Mesodermal cell (in vitro differentiated cells): ENCODE results near the gene IGFLR1.
A peak's percentile ranks its signal among the peaks of the same experiment; 100 is the strongest.

ENCODE experiments used
- H3K27ac ChIP-seq: 2 replicates; pipeline ENCODE4 v1.7.0; 2013; ENCODE audit warnings: mild to moderate bottlenecking, low read depth, low read length, moderate library complexity; ENCODE audit not compliant: severe bottlenecking
- H3K36me3 ChIP-seq: 2 replicates; pipeline ENCODE4 v1.7.1; 2013; ENCODE audit warnings: mild to moderate bottlenecking, low read length, moderate library complexity; ENCODE audit not compliant: control insufficient read depth, insufficient read depth
- H3K4me1 ChIP-seq: one replicate; pipeline ENCODE4 v1.7.1; 2013; ENCODE audit warnings: mild to moderate bottlenecking, low read length; ENCODE audit not compliant: insufficient read depth, control insufficient read depth, poor library complexity, severe bottlenecking
- H3K4me3 ChIP-seq: 2 replicates; pipeline ENCODE4 v1.7.0; 2013; ENCODE audit warnings: low read length, control low read depth, mild to moderate bottlenecking; ENCODE audit not compliant: insufficient read depth, poor library complexity, severe bottlenecking; ENCODE audit errors: extremely low read depth
- H3K9me3 ChIP-seq: 2 replicates; pipeline ENCODE4 v1.7.1; 2013; ENCODE audit warnings: mild to moderate bottlenecking, low read length, moderate library complexity; ENCODE audit not compliant: control insufficient read depth
- WGBS, 2 experiments: methylation state at CpG; one replicate each; pipeline ENCODE4 v1.1.5; 2013; ENCODE audit warnings: missing lambda C conversion rate in 2 of 2; ENCODE audit not compliant: insufficient coverage in 2 of 2; 5-methylcytosine and 5-hydroxymethylcytosine counted together

IGFLR1 gene

DNA sequence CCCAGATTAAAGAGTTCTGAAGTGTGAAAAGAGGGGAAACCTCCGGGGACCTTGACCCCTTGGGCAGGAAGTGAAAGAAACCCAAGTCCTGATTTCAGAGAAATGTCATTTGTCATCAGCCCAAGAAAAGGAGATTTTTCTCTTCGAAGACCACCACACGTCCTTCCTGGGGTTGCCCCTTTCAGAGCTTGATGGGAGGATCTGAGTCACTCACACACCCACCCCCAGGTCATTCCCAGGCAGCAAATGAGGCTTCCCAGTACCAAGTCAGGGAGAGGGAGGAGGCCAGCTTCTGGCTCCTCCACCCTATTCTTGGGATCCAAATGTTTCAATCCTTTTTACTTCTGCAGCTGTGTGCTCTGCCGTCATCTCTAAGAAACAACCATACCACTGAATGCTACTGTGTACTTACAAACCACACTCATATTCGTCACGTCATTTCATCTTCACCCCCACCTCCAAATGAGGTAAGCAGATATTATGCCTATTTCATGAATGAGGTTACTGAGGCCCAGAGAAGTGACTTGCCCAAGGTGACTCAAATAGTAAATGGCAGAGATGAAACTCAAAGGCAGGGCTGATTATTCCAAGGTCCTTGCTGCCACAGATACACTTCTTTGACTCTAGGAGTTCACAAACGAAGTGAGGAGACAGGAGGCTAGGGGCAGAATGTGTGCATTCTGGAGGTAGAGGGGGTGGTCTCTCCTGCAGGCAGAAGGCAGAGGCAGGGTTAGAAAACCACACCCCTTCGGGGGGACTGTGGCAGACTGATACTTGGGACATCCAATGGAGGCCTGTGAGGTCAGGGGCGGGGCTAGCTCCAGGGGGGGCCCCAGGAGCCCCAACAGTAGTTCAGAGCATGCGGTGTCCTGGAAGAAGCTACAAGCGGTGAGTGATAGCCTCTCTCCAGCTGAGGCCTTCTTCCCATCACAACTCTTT, 29.4 kb downstream of the IGFLR1 start:
- H3K27ac ChIP-seq, result no peak overlapping the region
- peaks cover 8% of the 10 kb centered on the region for H3K4me1 ChIP-seq
- H3K9me3 ChIP-seq, result no peaks in the 10 kb centered on the region
- H3K36me3 ChIP-seq, result no peaks in the 10 kb centered on the region
- 76 to 87% methylated on average over 6 to 9 of the region's 11 CpGs for WGBS, 2 experiments
- no peak overlapping the region for H3K4me3 ChIP-seq

DNA sequence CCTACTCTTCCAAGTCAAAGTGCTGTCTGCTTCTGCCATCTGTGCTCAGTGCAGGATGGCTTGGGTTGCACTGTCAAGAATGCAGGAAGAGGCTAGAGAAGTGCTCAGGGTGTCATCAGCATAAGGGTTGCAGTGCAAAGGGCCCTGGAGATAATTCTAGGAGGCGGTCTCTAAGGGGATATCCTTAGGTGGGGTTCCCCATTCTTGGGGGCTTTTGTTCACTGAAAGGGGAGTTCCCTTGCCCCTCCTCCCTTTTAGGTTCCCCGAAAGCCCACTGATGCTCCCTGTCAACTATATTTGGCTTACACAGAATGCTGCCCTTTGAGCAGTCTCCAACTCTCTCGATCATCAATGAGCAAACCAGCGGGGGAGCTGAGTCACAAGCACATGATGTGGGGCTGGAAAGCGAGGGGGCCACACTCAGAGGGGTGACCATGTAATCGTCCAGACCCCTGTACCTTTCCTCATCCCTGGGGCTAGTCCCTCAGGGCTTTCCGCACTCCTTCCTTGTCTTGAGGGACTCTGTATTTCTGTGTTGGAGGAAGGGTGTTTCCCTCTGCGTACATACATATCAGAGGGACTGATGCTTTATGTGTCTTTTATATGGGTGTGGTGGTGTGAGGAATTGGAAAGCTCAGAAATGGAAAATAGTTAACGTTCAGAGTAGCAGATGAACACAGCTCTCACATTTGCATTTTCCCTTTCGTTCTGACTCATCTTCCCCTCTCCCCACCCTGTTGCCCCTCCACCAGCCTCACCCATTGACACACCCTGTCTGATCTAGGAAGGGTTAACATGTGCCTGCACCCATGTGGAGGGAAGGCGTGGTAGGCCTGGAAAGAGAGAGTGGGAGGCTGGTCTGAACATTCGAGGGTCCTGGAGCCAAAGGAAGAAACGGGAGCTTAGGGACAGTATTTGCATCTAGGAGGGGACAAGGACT, 31.2 kb downstream of the IGFLR1 start:
- Histone ChIP-seq H3K27ac (no peak overlapping the region), H3K9me3 (no peaks in the 10 kb centered on the region)
- 45 to 55% methylated on average over 6 to 8 of the region's 13 CpGs for WGBS, 2 experiments

DNA sequence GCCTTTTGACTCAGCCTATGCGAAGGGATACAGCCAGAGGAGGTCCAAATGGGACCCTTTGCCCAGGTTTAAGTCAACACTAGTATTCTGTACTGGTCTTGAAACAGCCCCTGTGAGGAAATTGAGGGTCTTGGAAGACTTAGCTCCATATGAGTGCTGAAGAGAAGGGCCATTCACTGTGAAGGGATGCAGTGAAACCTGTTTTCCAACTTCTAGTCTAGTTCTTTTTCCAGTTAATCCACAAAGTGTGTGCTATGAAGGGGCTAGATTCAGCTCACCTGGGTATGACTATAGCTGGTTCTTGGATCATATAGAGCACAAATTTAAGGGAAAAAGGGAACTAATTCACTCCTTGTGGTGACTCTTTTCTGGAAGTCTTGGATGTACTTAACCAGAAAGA, 33.9 kb downstream of the IGFLR1 start:
- Histone ChIP-seq H3K4me1 (peaks cover 4% of the 10 kb centered on the region), H3K27ac (no peak overlapping the region), H3K9me3 (no peaks in the 10 kb centered on the region), H3K36me3 (no peaks in the 10 kb centered on the region), H3K4me3 (no peak overlapping the region)
- WGBS, 2 experiments, result 67% methylated on average over 1 of the region's 1 CpG; no CpG with 5 or more reads in 1 of the 2 experiments

More for the DNA sequence above, 31.2 kb downstream of the IGFLR1 start:
- peaks cover 8% of the 10 kb centered on the region for H3K4me1 ChIP-seq
- H3K4me3 ChIP-seq, result no peak overlapping the region
- H3K36me3 ChIP-seq, result no peaks in the 10 kb centered on the region

DNA sequence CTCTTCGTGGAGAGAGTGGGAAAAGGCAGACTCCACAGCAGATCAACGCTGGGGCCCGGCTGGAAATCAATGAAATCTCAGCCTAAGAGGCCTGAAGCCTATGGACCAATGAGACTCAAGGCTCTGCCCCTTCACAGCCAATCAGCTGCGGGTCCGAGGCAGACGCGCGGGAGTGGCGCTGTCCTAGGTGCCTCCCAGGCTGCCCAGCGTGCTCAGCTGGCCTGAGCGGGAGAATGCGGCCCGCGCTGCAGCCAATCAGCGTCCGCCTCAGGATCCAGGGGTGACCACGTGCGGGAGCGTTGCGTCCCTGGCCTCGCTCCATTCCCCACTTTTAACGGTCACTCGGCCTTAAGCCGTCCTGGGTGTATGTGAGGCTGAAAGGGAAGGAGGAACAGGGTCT, 38.0 kb downstream of the IGFLR1 start, which contains the start of gene ZBTB32:
Gene ZBTB32 (plus strand): TSS at position 341 of the 400 bp plus-strand sequence. CDS start 10,069 bp downstream, outside the sequence.
- no peaks in the 10 kb centered on the region for H3K9me3 ChIP-seq
- WGBS, 2 experiments, result 32 to 33% methylated on average over 23 of the region's 24 CpGs
- H3K4me3 ChIP-seq, result no peak within 1 kb of the TSS
- no peaks in the 10 kb centered on the region for H3K36me3 ChIP-seq
- no peak within 1 kb of the TSS for H3K27ac ChIP-seq
- H3K4me1 ChIP-seq, result no peaks in the 10 kb centered on the region

DNA sequence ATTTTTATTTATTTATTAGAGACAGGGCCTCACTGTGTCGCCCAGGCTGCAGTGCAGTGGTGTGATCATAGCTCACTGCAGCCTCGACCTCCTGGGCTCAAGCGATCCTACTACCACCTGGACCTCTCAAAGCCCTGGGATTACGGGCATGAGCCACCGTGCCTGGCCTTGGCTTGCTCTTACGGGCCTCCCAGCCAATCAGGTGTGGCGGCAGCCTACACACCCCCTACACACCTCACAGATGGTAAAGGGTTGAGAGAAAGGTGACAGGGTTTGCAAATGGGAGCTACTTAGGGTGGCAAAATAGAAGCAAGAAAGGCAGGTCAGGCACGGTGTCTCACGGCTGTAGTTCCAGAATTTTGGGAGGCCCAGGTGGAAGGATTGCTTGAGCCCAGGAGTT, 38.9 kb downstream of the IGFLR1 start:
- 57 to 70% methylated on average over 4 to 7 of the region's 9 CpGs for WGBS, 2 experiments
- no peak overlapping the region for H3K27ac ChIP-seq
- H3K9me3 ChIP-seq, result no peaks in the 10 kb centered on the region
- no peak overlapping the region for H3K4me3 ChIP-seq
- no peaks in the 10 kb centered on the region for H3K36me3 ChIP-seq
- H3K4me1 ChIP-seq, result no peaks in the 10 kb centered on the region

DNA sequence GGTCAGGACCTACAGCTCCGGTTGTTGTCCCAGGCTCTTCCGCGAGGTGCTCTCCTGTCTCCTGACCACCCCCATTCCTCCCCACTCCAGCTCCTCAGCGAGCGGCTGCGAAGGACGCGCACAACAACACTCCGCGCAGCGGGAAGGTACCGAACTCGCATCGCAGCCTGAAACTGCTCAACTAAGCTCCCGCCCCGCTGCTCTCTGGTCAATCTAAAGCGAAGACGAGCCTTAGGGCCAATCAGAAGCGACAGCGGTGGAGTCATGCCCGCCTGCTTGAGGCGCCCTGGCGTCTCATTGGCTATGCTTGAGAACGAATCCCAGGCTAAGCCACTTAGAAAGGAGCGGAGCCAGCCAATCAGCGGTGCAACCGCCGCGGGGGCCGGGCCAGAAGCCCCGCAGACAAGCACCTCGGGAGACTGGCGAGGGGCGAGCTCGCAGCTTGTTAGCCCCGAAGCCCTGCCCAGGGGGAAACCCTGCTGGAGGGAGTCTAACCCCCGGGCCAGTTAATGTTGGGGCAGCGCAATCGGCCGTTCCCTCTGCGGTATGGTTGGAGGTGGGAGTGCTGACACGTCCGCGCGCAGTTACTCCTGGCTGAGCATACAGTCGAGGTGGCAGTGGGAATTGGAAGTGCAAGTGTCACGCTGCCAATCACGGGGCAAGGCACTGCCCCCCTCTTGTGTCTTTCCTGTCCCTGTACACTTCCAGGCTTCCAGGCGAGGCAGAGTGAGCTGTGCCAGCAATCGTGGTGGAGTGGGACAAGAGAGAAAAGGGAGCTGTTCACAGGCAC, 39.8 kb downstream of the IGFLR1 start:
- H3K9me3 ChIP-seq, result no peaks in the 10 kb centered on the region
- WGBS, 2 experiments, result 1 to 2% methylated on average over 41 to 46 of the region's 50 CpGs
- H3K4me3 ChIP-seq, result peak overlapping the region; percentile 41
- no peaks in the 10 kb centered on the region for H3K36me3 ChIP-seq
- H3K27ac ChIP-seq, result no peak overlapping the region
- H3K4me1 ChIP-seq, result no peaks in the 10 kb centered on the region

DNA sequence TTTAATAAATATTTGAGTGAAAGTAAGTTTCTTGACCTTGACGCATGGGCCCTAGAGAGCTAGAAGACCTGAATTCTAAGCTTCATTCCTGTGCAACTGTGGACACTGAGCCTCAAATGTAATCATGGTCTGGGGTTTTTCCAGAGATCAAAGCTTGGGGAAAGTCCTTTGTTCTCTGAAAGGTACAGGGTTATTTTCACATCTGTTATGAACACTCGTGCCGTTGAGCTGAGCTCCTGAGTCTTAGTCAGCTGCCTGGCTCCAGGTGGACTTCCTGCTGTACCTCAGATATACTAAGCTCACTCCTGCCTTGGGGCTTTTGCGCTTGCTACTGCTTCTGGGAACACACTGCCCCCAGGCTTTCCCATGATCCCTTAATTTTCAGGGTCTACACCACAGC, 45.4 kb downstream of the IGFLR1 start:
- Histone ChIP-seq H3K27ac (no peak overlapping the region), H3K4me1 (no peaks in the 10 kb centered on the region), H3K9me3 (no peaks in the 10 kb centered on the region), H3K4me3 (no peak overlapping the region), H3K36me3 (no peaks in the 10 kb centered on the region)
- whole genome bisulfite sequencing, 2 experiments, result 72 to 93% methylated on average over 4 of the region's 4 CpGs

DNA sequence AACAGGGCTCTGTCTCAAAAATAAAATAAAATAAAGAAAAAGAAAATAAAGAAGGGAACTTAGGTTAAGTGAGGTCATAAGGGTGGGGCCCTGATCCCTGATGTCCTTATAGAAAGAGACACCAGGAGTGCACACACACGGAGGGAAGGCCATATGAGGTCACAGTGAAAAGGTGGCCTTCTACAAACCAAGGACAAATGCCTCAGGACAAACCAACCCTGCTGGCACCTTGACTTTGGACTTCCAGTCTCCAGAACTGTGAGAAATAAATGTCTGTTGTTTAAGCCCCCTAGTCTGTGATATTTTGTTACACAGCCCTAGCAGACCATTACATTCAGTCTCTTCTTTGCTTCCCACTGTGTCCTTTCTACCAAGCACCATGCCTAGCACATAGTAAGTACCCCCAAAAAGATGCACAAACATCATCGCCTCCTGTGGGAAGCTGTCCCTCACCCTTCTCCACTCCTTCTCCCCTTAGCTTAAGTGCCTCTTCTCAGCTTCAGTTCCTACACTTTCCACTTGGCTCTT, 46.3 kb downstream of the IGFLR1 start:
- WGBS, 2 experiments, result 90% methylated on average over 2 of the region's 2 CpGs; no CpG with 5 or more reads in 1 of the 2 experiments
- H3K4me3 ChIP-seq, result no peak overlapping the region
- no peaks in the 10 kb centered on the region for H3K4me1 ChIP-seq
- H3K9me3 ChIP-seq, result no peaks in the 10 kb centered on the region
- no peak overlapping the region for H3K27ac ChIP-seq
- H3K36me3 ChIP-seq, result no peaks in the 10 kb centered on the region

DNA sequence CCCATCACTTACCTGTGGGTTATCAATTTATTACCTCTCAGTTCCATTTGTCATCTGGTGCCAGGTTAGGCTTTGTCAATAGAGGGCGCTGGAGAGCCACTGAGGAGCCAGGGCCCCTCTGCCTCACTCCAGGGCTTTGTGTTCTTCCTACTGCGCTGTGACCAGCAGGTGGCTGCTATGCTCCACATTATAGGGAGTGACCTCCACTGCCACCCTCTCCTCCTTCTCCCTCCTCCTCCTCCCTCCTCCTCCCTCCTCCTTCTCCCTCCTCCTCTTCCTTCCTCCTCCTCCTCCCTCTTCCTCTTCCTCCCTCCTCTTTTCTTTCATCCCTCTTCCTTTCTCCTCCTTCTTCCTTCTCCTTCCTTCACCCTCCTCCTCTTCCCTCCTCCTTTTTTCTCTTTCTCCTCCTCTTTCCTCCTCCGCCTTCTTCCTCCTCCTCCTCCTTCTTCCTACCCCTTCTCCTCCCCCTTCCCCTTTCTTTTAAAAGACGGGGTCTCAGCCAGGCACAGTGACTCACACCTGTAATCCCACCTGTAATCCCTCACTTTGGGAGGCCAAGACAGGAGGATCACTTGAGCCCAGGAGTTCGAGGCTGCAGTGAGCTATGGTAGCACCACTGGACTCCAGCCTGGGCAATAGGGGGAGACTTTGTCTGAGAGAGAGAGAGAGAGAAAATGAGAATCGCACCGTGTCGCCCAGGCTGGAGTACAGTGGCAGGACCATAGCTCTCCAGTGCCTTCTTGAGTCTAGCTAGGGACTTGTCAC, 48.2 kb downstream of the IGFLR1 start:
- Histone ChIP-seq H3K27ac (no peak overlapping the region), H3K36me3 (no peaks in the 10 kb centered on the region), H3K4me1 (no peaks in the 10 kb centered on the region), H3K4me3 (no peak overlapping the region), H3K9me3 (no peaks in the 10 kb centered on the region)
- WGBS, 2 experiments, result 33 to 37% methylated on average over 2 to 6 of the region's 8 CpGs
